Measurements from ENCODE around the gene CST3. TPM values are rescaled to one million over a fixed set of nuclear protein-coding genes. Genes with fewer than 3 reads are reported as not detected.

CST3 gene
- total RNA-seq, 1 experiment from 2014 or later, result 262 TPM

DNA sequence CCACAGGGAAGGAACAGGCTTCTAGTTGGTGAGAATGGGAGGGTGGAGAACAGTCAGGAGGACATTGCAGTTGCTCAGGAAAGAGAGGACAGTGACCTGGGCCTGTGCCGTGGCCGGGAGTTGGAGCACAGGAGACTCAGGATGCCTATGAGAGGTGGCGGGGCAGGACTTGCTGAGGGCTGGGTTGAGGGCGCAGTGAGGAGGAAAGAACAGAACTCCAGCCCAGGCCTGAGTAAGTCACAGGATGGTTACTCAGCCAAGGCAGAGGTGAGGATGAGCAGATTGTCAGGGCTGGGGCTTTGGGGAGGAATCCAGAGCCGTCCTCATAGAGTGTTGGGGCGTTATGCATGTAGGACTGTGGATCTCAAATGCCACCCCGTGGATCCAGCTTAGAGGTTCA is 29.9 kb upstream of the CST3 start:
- no peak for TF ChIP-seq EZH2 (IDR thresholded peaks at IDR 0.05; ENCODE audit: low read depth)
- TF ChIP-seq, protein P1, sequence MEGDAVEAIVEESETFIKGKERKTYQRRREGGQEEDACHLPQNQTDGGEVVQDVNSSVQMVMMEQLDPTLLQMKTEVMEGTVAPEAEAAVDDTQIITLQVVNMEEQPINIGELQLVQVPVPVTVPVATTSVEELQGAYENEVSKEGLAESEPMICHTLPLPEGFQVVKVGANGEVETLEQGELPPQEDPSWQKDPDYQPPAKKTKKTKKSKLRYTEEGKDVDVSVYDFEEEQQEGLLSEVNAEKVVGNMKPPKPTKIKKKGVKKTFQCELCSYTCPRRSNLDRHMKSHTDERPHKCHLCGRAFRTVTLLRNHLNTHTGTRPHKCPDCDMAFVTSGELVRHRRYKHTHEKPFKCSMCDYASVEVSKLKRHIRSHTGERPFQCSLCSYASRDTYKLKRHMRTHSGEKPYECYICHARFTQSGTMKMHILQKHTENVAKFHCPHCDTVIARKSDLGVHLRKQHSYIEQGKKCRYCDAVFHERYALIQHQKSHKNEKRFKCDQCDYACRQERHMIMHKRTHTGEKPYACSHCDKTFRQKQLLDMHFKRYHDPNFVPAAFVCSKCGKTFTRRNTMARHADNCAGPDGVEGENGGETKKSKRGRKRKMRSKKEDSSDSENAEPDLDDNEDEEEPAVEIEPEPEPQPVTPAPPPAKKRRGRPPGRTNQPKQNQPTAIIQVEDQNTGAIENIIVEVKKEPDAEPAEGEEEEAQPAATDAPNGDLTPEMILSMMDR (conservative IDR thresholded peaks at IDR 0.05), result no peak
- DNase-seq, result no peak
- intact Hi-C loops (cut with micrococcal nuclease; ENCODE audit: unreplicated experiment), result loop anchor here (2.0 to 5.0 kb wide), 2 partner anchors 107 to 220 kb away; no protein-coding TSS in a partner anchor
- ChIA-PET CTCF (interaction anchor here (0.7 kb wide), 1 partner anchor 252 kb away, joined by 3 read pairs; no protein-coding TSS in a partner anchor), POLR2A (ENCODE audit: unreplicated experiment) (no interaction called here)
- Histone ChIP-seq H3K9me2 (ENCODE audit: insufficient read depth) (no peaks in the 10 kb centered on the region), H3K9me3 (ENCODE audit: insufficient read depth, low read depth) (no peaks in the 10 kb centered on the region), H3F3A (ENCODE audit: insufficient read depth, low read depth) (no peaks in the 10 kb centered on the region), H3K36me3 (ENCODE audit: low read depth) (no peaks in the 10 kb centered on the region), H3K79me2 (ENCODE audit: low read depth) (no peaks in the 10 kb centered on the region), H2AFZ (no peak overlapping the region), H3K4me2 (no peak overlapping the region), H4K20me1 (ENCODE audit: insufficient read depth) (no peaks in the 10 kb centered on the region), H3K27me3 (ENCODE audit: insufficient read depth, low read depth) (no peaks in the 10 kb centered on the region), H3K4me3 (no peak overlapping the region), H3K27ac (no peak overlapping the region), H3K4me1 (replicated peaks; ENCODE audit: insufficient read depth) (peaks cover 6% of the 10 kb centered on the region)
- BruUV-seq (replicated peaks), result no TSS peak

DNA sequence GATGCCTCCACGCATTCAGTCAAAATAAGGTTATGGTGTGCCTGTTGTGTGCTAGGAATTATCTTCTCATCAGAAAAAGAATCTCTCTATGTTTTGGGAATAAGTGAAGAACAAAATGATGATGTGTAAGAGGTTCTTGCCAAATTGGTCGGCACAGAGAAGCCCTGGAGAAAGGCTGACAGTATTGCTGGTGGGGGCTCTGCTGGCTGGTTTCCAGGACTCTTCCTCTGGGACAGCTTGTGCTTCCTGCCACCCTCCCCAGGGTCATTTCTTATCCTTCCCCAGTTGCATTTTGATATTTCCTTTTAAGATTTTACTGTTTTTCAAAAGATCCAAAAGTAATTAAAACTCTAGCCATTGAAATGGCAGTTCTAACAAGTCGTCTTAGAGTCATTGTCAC is 28.9 kb upstream of the CST3 start:
- H3K9me2 ChIP-seq (ENCODE audit: insufficient read depth), result no peaks in the 10 kb centered on the region
- DNase-seq, result no peak
- TF ChIP-seq, protein P1 (conservative IDR thresholded peaks at IDR 0.05), result no peak
- TF ChIP-seq EZH2 (IDR thresholded peaks at IDR 0.05; ENCODE audit: low read depth), result no peak
- H3K79me2 ChIP-seq (ENCODE audit: low read depth), result no peaks in the 10 kb centered on the region
- intact Hi-C loops (cut with micrococcal nuclease; ENCODE audit: unreplicated experiment), result loop anchor here (1.0 to 5.0 kb wide), 2 partner anchors 60 to 221 kb away; no protein-coding TSS in a partner anchor
- no peak overlapping the region for H3K27ac ChIP-seq
- H3K4me1 ChIP-seq (replicated peaks; ENCODE audit: insufficient read depth), result no peaks in the 10 kb centered on the region
- ChIA-PET POLR2A (ENCODE audit: unreplicated experiment) (no interaction called here), CTCF (interaction anchor here (0.6 kb wide), 1 partner anchor 31 kb away, joined by 3 read pairs; no protein-coding TSS in a partner anchor)
- no peaks in the 10 kb centered on the region for H3K27me3 ChIP-seq (ENCODE audit: insufficient read depth, low read depth)
- no peaks in the 10 kb centered on the region for H3F3A ChIP-seq (ENCODE audit: insufficient read depth, low read depth)
- no peaks in the 10 kb centered on the region for H4K20me1 ChIP-seq (ENCODE audit: insufficient read depth)
- no peak overlapping the region for H3K4me2 ChIP-seq
- H3K36me3 ChIP-seq (ENCODE audit: low read depth), result no peaks in the 10 kb centered on the region
- BruUV-seq (replicated peaks), result no TSS peak
- H3K9me3 ChIP-seq (ENCODE audit: insufficient read depth, low read depth), result no peaks in the 10 kb centered on the region
- H3K4me3 ChIP-seq, result no peak overlapping the region
- no peak overlapping the region for H2AFZ ChIP-seq

DNA sequence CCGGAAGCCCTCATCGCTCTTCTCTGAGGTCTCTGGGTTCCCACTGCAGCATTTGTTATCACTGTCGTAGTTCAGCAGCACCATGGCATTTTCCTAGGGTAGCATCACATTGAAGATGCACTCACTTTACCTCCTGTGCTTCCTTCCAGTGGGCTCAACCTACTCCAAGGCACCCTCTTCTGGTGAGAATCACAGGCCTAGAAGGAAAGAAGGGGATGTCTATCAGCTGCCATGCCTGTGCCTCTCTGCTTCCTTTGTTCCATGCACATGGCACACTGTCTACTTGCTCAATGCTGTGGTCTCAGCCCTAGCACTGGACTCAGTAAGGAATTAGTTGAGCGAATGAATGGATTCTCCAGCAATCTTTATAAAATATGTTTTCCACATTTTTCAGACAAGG is 28.4 kb upstream of the CST3 start:
- Histone ChIP-seq H3K4me1 (replicated peaks; ENCODE audit: insufficient read depth) (no peaks in the 10 kb centered on the region), H3K9me3 (ENCODE audit: insufficient read depth, low read depth) (no peaks in the 10 kb centered on the region), H3K79me2 (ENCODE audit: low read depth) (no peaks in the 10 kb centered on the region), H3K27me3 (ENCODE audit: insufficient read depth, low read depth) (no peaks in the 10 kb centered on the region), H3K4me2 (no peak overlapping the region), H3F3A (ENCODE audit: insufficient read depth, low read depth) (no peaks in the 10 kb centered on the region; the same call in 1 of the 2 replicates), H2AFZ (no peak overlapping the region), H3K27ac (no peak overlapping the region), H3K9me2 (ENCODE audit: insufficient read depth) (no peaks in the 10 kb centered on the region), H3K36me3 (ENCODE audit: low read depth) (no peaks in the 10 kb centered on the region), H3K4me3 (no peak overlapping the region), H4K20me1 (ENCODE audit: insufficient read depth) (no peaks in the 10 kb centered on the region)
- no TSS peak for BruUV-seq (replicated peaks)
- POLR2A ChIA-PET (ENCODE audit: unreplicated experiment), result no interaction called here
- CTCF ChIA-PET, result interaction anchor here (0.6 kb wide), 1 partner anchor 30 kb away, joined by 3 read pairs; no protein-coding TSS in a partner anchor
- intact Hi-C loops (cut with micrococcal nuclease; ENCODE audit: unreplicated experiment), result loop anchor here (1.0 to 5.0 kb wide), 2 partner anchors 60 to 221 kb away; no protein-coding TSS in a partner anchor
- no peak for TF ChIP-seq EZH2 (IDR thresholded peaks at IDR 0.05; ENCODE audit: low read depth)
- TF ChIP-seq, protein P1 (conservative IDR thresholded peaks at IDR 0.05), result no peak
- DNase-seq, result no peak
